Measurements from ENCODE around the gene GPANK1.

The GPANK1 gene

DNA sequence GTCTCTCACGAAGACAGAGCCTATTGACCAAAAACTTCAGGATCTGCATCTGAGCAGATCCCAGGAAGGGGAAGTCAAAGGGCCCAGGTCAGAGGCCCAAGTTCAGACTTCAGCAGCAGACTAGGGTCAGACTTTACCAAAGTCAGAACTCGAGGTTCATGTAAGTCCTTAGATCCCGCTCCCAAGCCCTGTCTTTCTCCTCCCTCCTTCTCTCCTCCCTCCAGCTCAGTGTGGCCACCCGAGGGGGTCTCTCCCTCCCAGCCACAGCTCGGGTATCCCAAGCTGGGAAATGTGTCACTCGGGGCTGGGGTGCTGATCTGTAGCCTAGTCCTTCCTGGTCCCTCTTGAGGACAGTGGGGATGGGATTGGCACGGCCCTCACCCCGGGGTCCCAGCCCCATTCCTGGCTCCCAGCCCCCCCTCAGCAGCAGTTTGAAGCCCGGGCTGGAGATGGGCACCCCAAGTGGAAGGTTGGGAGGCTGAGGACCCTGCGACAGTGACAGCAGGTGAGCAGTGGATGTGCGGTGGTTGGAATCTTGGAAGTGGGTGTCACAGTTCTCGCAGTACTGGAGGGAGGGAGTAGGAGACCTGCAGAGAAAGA is 2.6 kb downstream of the GPANK1 start:
- no peak overlapping the region for H3K9ac ChIP-seq (ENCODE audit: low read length)
- H3K4me1 ChIP-seq (ENCODE audit: low read length) = peaks cover 37% of the 10 kb centered on the region
- H3K27me3 ChIP-seq (ENCODE audit: low read depth, low read length) = no peaks in the 10 kb centered on the region
- H3K4me2 ChIP-seq (ENCODE audit: low read length) = no peak overlapping the region
- H3K27ac ChIP-seq (ENCODE audit: low read length) = 0 out of 2 replicates have a peak overlapping the region, but pooled peaks have one; percentile 18
- no peak overlapping the region for H3K4me3 ChIP-seq (ENCODE audit: low read length)
- H4K20me1 ChIP-seq (ENCODE audit: insufficient read depth, low read length) = no peaks in the 10 kb centered on the region
- peaks cover 3% of the 10 kb centered on the region; the same call in 1 of the 2 replicates for H3K9me3 ChIP-seq (ENCODE audit: insufficient read depth, low read length)
- TF ChIP-seq EZH2phosphoT487 (IDR thresholded peaks at IDR 0.05; ENCODE audit: low read depth) = no peak
- TF ChIP-seq, protein P1, sequence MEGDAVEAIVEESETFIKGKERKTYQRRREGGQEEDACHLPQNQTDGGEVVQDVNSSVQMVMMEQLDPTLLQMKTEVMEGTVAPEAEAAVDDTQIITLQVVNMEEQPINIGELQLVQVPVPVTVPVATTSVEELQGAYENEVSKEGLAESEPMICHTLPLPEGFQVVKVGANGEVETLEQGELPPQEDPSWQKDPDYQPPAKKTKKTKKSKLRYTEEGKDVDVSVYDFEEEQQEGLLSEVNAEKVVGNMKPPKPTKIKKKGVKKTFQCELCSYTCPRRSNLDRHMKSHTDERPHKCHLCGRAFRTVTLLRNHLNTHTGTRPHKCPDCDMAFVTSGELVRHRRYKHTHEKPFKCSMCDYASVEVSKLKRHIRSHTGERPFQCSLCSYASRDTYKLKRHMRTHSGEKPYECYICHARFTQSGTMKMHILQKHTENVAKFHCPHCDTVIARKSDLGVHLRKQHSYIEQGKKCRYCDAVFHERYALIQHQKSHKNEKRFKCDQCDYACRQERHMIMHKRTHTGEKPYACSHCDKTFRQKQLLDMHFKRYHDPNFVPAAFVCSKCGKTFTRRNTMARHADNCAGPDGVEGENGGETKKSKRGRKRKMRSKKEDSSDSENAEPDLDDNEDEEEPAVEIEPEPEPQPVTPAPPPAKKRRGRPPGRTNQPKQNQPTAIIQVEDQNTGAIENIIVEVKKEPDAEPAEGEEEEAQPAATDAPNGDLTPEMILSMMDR (IDR thresholded peaks at IDR 0.05; ENCODE audit: low read depth, low read length) = no peak
- peaks cover 17% of the 10 kb centered on the region for H3K36me3 ChIP-seq (replicated peaks; ENCODE audit: low read depth, low read length)
- H3K79me2 ChIP-seq (ENCODE audit: low read length) = peaks cover 51% of the 10 kb centered on the region
- no peak overlapping the region for H2AFZ ChIP-seq (ENCODE audit: low read depth, low read length)

DNA sequence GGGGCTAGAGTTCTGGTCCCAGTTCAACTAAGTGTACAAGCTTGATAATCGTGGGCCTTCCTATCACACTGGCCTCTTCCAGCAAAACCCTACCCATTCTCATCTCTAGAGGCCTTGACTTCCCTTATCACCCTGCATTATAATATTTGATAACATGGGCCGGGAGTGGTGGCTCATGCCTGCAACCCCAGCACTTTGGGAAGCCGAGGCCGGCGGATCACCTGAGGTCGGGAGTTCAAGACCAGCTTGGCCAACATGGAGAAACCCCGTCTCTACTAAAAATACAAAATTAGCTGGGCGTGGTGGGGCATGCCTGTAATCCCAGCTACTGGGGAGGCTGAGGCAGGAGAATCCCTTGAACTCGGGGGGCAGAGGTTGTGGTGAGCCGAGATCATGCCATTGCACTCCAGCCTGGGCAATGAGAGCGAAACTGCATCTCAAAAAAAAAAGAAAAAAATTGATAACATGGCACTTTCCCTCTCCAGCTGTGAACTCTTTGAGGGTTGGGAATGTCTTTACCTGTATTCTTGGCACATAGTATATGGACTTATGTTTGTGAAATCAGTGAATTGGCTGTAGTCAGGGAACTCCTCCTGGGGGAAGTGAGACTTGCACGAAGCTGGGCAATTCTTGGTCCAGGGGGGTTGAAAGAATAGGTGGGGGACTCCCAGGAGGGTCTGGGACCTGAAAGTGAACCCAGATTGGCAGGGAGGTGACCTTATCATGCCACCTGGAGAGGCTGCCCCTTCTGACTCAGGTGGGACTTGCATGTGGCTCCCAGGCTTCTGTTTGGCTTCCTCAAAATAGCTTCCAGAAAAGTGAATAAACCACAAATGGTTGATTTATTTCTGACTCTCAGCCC is 3.3 kb downstream of the GPANK1 start:
- peaks cover 17% of the 10 kb centered on the region for H3K36me3 ChIP-seq (replicated peaks; ENCODE audit: low read depth, low read length)
- peak overlapping the region; percentile 99 for H3K9ac ChIP-seq (ENCODE audit: low read length)
- H3K9me3 ChIP-seq (ENCODE audit: insufficient read depth, low read length) = peaks cover 3% of the 10 kb centered on the region; the same call in 1 of the 2 replicates
- H3K4me2 ChIP-seq (ENCODE audit: low read length) = peak overlapping the region; percentile 100
- H3K4me3 ChIP-seq (ENCODE audit: low read length) = peak overlapping the region; percentile 100
- H3K4me1 ChIP-seq (ENCODE audit: low read length) = peaks cover 33% of the 10 kb centered on the region
- H3K79me2 ChIP-seq (ENCODE audit: low read length) = peaks cover 45% of the 10 kb centered on the region
- TF ChIP-seq EZH2phosphoT487 (IDR thresholded peaks at IDR 0.05; ENCODE audit: low read depth) = no peak
- TF ChIP-seq, protein P1 (IDR thresholded peaks at IDR 0.05; ENCODE audit: low read depth, low read length) = no peak
- no peaks in the 10 kb centered on the region for H4K20me1 ChIP-seq (ENCODE audit: insufficient read depth, low read length)
- peak overlapping the region; percentile 48 for H3K27ac ChIP-seq (ENCODE audit: low read length)
- no peak overlapping the region for H2AFZ ChIP-seq (ENCODE audit: low read depth, low read length)
- H3K27me3 ChIP-seq (ENCODE audit: low read depth, low read length) = no peaks in the 10 kb centered on the region

DNA sequence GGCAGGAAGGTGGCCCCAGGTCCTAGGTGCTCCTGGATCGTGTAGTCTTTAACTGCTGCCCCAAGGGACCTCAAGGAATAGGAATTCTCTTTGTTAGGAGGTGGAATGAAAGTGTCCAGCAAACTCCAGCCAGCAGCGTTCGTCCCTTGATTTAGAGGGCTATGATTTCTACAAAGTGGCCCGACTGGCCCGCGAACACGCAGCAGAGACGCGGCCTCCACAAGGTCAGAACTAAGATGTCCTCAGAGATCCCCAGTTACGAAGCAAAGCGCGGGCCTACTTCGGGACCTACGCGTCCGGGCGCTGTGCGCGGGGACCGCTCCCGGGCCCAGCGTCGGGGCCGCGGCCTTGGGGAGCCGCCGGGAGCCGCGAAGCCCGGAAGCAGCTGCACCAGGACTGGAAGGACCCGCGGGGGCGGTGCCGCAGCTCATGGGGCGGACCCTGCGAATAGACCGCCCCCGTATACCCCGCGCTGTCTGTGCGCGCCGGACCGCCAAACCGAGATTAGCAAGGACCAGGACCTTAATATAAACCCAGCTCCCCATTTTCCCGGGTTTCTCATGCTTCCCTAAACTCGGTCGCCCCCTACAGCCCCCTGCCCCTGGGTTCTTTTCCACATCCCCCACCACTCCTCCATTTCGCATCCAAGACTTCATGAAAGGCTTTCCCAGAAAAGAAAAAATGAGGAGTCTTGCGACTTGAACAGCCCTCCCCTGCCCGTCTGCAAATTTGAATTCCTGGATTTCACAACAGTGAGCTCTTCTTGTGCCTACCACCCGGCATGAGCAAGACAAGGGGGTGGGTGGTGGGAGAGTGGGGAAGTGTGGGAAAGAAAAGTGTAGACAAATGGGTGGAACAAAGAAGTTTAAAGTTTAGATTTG is 4.2 kb downstream of the GPANK1 start, which contains the start of gene C6orf47:
TSS of gene C6orf47 (minus strand) at position 398 of the 881 bp plus-strand sequence. CDS start 831 bp downstream, outside the sequence.
- Histone ChIP-seq H3K4me3 (ENCODE audit: low read length) (peak within 1 kb of the TSS; percentile 100), H3K27me3 (ENCODE audit: low read depth, low read length) (no peaks in the 10 kb centered on the region), H4K20me1 (ENCODE audit: insufficient read depth, low read length) (no peaks in the 10 kb centered on the region), H3K9me3 (ENCODE audit: insufficient read depth, low read length) (peaks cover 3% of the 10 kb centered on the region; the same call in 1 of the 2 replicates), H2AFZ (ENCODE audit: low read depth, low read length) (no peak within 1 kb of the TSS), H3K9ac (ENCODE audit: low read length) (peak within 1 kb of the TSS; percentile 99), H3K27ac (ENCODE audit: low read length) (peak within 1 kb of the TSS; percentile 71), H3K4me2 (ENCODE audit: low read length) (peak within 1 kb of the TSS; percentile 100), H3K4me1 (ENCODE audit: low read length) (peaks cover 33% of the 10 kb centered on the region), H3K36me3 (replicated peaks; ENCODE audit: low read depth, low read length) (peaks cover 17% of the 10 kb centered on the region), H3K79me2 (ENCODE audit: low read length) (peaks cover 39% of the 10 kb centered on the region)
- no peak for TF ChIP-seq EZH2phosphoT487 (IDR thresholded peaks at IDR 0.05; ENCODE audit: low read depth)
- TF ChIP-seq, protein P1 (IDR thresholded peaks at IDR 0.05; ENCODE audit: low read depth, low read length) = no peak

All from OCI-LY3 (cell line).